Activated CD4-positive, alpha-beta memory T cell treated with anti-CD3 and anti-CD28 coated beads, Interleukin-2, amount 10 ng/mL, durations not matched to agents 7 days and 5 days (primary cell): ENCODE data around the gene AGAP1. TPM values are rescaled to one million over a fixed set of nuclear protein-coding genes. Genes with fewer than 3 reads are reported as not detected.

Experiments used
- CTCF ChIA-PET: fragments of 350-600 bp; sonication (Branson Sonifier 250); formaldehyde crosslinking; loops from one replicate; lab custom pipeline; 2021; ENCODE audit warnings: antibody characterized with exemption, inconsistent platforms; lab: Charles Lee
- POLR2A ChIA-PET: fragments of 350-600 bp; sonication (Branson Sonifier 250); formaldehyde crosslinking; loops from one replicate; lab custom pipeline; 2021; ENCODE audit warnings: antibody characterized with exemption; lab: Charles Lee
- DNase-seq: peaks from one replicate; pipeline ENCODE4 v3.0.0-alpha.2; 2020
- H3K27ac Mint-ChIP-seq: one replicate; pipeline ENCODE4 v1.8.0; 2021; ENCODE audit warnings: mild to moderate bottlenecking, mixed read lengths
- H3K27me3 Mint-ChIP-seq: one replicate; pipeline ENCODE4 v1.8.0; 2021; ENCODE audit warnings: mixed read lengths
- H3K36me3 Mint-ChIP-seq: one replicate; pipeline ENCODE4 v1.8.0; 2021; ENCODE audit warnings: low read depth, mixed read lengths
- H3K4me1 Mint-ChIP-seq: one replicate; pipeline ENCODE4 v1.8.0; 2021; ENCODE audit warnings: mixed read lengths
- H3K4me3 Mint-ChIP-seq: one replicate; pipeline ENCODE4 v1.8.0; 2021; ENCODE audit warnings: mild to moderate bottlenecking, mixed read lengths
- H3K9me3 Mint-ChIP-seq: one replicate; pipeline ENCODE4 v1.8.0; 2021; ENCODE audit warnings: mixed read lengths
- total RNA-seq, 2 experiments: library from RNA; stranded (reverse); gene quantifications; one replicate each; pipeline ENCODE4 v1.2.3, GENCODE V29; 2021

AGAP1 gene
- total RNA-seq, 2 experiments from 2014 or later = 1.1 to 1.2 TPM

- no peak overlapping the region for H3K4me3 Mint-ChIP-seq
- H3K36me3 Mint-ChIP-seq = no peaks in the 10 kb centered on the region
- H3K9me3 Mint-ChIP-seq = no peaks in the 10 kb centered on the region
- H3K27me3 Mint-ChIP-seq = peaks cover 16% of the 10 kb centered on the region
- ChIA-PET POLR2A (no interaction called here), CTCF (interaction anchor here (1.0 kb wide), 1 partner anchor 671 kb away, joined by 3 read pairs; no protein-coding TSS in a partner anchor)
- H3K27ac Mint-ChIP-seq = no peak overlapping the region
- no peak for DNase-seq
- peaks cover 11% of the 10 kb centered on the region for H3K4me1 Mint-ChIP-seq
Observed at GRCh38 chr2:235506291-235506996, 12.6 kb downstream of the AGAP1 start.

- no peaks in the 10 kb centered on the region for H3K9me3 Mint-ChIP-seq
- H3K4me3 Mint-ChIP-seq = no peak overlapping the region
- H3K27me3 Mint-ChIP-seq = peaks cover 11% of the 10 kb centered on the region
- no peak overlapping the region for H3K27ac Mint-ChIP-seq
- no peak for DNase-seq
- peaks cover 5% of the 10 kb centered on the region for H3K4me1 Mint-ChIP-seq
- H3K36me3 Mint-ChIP-seq = no peaks in the 10 kb centered on the region
- CTCF ChIA-PET = interaction anchor here (1.0 kb wide), 1 partner anchor 670 kb away, joined by 3 read pairs; no protein-coding TSS in a partner anchor
- POLR2A ChIA-PET = no interaction called here
Observed at GRCh38 chr2:235506997-235507615, 13.3 kb downstream of the AGAP1 start.

GRCh38 chr2:235507928-235508327 lies 14.1 kb downstream of the AGAP1 start:
- Mint-ChIP-seq H3K36me3 (no peaks in the 10 kb centered on the region), H3K27ac (no peak overlapping the region), H3K27me3 (peaks cover 4% of the 10 kb centered on the region), H3K4me1 (no peaks in the 10 kb centered on the region), H3K4me3 (no peak overlapping the region), H3K9me3 (no peaks in the 10 kb centered on the region)
- ChIA-PET CTCF (no interaction called here), POLR2A (no interaction called here)
- no peak for DNase-seq

DNA sequence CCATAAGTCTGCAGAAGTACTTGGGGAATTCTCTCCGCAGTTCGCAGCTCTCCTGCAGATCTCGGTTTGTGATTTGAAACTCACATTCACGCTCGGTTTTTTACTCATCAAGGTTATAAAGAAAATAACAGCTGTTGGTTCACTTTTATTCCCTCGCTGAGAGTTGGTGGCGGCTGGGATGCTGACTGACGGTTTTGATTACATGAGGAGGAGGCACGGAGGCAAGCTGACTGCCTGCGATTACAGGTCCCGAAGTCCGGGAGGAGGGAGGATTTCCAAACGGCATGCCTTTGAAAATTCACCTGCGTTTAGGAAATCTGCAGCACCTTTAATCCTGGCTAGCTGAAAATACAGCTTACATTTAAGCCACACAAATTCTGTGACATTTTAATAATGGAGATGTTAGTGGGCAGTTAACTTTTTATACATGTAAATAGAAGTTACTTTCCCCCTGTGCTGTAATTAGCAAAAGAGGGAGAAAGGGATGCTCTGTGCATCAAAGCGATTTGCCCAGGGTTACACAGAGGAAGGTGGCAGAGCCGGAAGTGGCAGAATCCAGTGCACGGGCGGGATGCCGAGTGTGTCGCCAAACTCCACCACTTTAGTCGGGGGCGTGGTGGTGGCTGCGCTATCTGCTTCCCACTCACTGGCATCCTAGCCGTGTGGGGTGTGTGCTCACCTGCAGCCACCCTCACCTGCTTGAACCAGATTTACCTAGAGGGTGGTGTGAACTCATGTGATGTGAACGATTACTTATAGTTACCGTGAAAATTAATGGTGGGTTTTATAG lies 14.7 kb downstream of the AGAP1 start:
- no peaks in the 10 kb centered on the region for H3K9me3 Mint-ChIP-seq
- ChIA-PET CTCF (no interaction called here), POLR2A (no interaction called here)
- no peaks in the 10 kb centered on the region for H3K4me1 Mint-ChIP-seq
- H3K4me3 Mint-ChIP-seq = no peak overlapping the region
- no peaks in the 10 kb centered on the region for H3K36me3 Mint-ChIP-seq
- H3K27me3 Mint-ChIP-seq = no peaks in the 10 kb centered on the region
- H3K27ac Mint-ChIP-seq = no peak overlapping the region
- no peak for DNase-seq

DNA sequence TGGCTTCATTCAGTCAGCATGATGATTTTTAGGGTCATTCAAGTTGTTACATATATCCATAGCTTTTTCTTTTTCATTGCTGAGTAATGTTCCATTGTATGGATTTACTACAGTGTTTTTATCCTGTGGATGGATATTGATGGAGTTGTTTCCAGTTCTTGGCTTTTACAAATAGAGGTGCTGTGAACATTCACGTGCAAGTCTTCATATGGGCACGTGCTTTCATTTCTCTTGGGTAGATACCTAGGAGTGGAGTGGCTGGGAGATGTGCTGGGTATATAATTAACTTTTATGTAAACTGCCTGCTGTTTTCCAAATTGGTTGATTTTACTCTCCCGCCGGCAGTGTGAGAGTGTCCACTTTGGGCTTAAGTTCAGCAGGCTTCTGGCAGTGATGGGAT lies 16.5 kb downstream of the AGAP1 start:
- Mint-ChIP-seq H3K4me1 (no peaks in the 10 kb centered on the region), H3K27me3 (no peaks in the 10 kb centered on the region), H3K27ac (no peak overlapping the region), H3K9me3 (no peaks in the 10 kb centered on the region), H3K4me3 (no peak overlapping the region), H3K36me3 (no peaks in the 10 kb centered on the region)
- no peak for DNase-seq
- ChIA-PET CTCF (no interaction called here), POLR2A (no interaction called here)

- POLR2A ChIA-PET = no interaction called here
- CTCF ChIA-PET = no interaction called here
- DNase-seq = no peak
- no peaks in the 10 kb centered on the region for H3K36me3 Mint-ChIP-seq
- H3K4me3 Mint-ChIP-seq = no peak overlapping the region
- H3K27me3 Mint-ChIP-seq = no peaks in the 10 kb centered on the region
- no peaks in the 10 kb centered on the region for H3K9me3 Mint-ChIP-seq
- no peaks in the 10 kb centered on the region for H3K4me1 Mint-ChIP-seq
- no peak overlapping the region for H3K27ac Mint-ChIP-seq
Observed at GRCh38 chr2:235511187-235511661, 17.4 kb downstream of the AGAP1 start.

DNA sequence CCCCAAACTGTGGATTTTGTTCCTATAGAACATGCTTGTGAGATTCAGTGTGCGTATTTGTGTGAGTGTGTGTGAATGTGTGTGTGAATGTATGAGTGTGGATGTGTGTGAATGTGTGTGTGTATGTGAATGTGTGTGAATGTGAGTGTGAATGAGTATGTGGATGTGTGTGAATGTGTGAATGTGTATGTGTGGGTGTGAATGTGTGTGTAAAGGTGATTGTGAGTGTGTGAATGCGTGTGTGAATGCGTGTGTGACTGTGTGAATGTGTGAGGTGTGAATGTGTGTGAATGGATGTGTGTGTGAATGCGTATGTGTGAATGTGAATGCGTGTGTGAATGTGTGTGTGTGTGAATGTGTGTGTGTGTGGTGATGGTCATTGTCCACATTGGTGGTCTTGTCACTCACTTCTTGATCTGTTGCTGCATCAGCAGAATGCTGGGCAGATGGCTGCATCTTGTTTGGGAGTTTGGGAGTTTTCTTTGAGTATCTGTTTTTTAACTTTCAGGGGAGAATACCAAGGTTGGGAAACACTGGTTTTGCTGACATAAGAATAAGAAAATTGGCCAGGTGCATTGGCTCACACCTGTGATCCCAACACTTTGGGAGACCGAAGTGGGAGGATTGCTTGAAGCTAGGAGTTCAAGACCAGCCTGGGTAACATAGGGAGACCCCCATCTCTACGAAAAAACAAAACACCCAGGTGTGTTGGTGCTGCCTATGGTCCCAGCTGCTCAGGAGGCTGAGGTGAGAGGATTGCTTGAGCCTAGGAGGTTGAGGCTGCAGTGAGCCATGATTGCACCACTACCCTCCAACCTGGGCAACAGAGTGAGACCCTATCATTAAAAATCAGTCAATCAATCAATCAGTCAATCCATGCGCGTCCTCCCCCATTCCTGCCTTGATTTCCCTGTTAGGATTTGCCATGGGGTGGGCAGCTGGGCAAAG lies 18.2 kb downstream of the AGAP1 start:
- POLR2A ChIA-PET = no interaction called here
- H3K4me3 Mint-ChIP-seq = no peak overlapping the region
- DNase-seq = no peak
- H3K36me3 Mint-ChIP-seq = no peaks in the 10 kb centered on the region
- no peak overlapping the region for H3K27ac Mint-ChIP-seq
- H3K9me3 Mint-ChIP-seq = no peaks in the 10 kb centered on the region
- no peaks in the 10 kb centered on the region for H3K27me3 Mint-ChIP-seq
- H3K4me1 Mint-ChIP-seq = no peaks in the 10 kb centered on the region
- CTCF ChIA-PET = no interaction called here

- Mint-ChIP-seq H3K4me3 (no peak overlapping the region), H3K4me1 (no peaks in the 10 kb centered on the region), H3K9me3 (no peaks in the 10 kb centered on the region), H3K27ac (no peak overlapping the region), H3K27me3 (no peaks in the 10 kb centered on the region), H3K36me3 (no peaks in the 10 kb centered on the region)
- ChIA-PET POLR2A (no interaction called here), CTCF (no interaction called here)
- DNase-seq = no peak
Observed at GRCh38 chr2:235512699-235513053, 18.8 kb downstream of the AGAP1 start.

GRCh38 chr2:235513984-235514626 lies 20.3 kb downstream of the AGAP1 start:
- H3K4me1 Mint-ChIP-seq = no peaks in the 10 kb centered on the region
- DNase-seq = no peak
- H3K4me3 Mint-ChIP-seq = no peak overlapping the region
- ChIA-PET POLR2A (no interaction called here), CTCF (no interaction called here)
- H3K27ac Mint-ChIP-seq = no peak overlapping the region
- H3K9me3 Mint-ChIP-seq = no peaks in the 10 kb centered on the region
- no peaks in the 10 kb centered on the region for H3K36me3 Mint-ChIP-seq
- no peaks in the 10 kb centered on the region for H3K27me3 Mint-ChIP-seq

DNA sequence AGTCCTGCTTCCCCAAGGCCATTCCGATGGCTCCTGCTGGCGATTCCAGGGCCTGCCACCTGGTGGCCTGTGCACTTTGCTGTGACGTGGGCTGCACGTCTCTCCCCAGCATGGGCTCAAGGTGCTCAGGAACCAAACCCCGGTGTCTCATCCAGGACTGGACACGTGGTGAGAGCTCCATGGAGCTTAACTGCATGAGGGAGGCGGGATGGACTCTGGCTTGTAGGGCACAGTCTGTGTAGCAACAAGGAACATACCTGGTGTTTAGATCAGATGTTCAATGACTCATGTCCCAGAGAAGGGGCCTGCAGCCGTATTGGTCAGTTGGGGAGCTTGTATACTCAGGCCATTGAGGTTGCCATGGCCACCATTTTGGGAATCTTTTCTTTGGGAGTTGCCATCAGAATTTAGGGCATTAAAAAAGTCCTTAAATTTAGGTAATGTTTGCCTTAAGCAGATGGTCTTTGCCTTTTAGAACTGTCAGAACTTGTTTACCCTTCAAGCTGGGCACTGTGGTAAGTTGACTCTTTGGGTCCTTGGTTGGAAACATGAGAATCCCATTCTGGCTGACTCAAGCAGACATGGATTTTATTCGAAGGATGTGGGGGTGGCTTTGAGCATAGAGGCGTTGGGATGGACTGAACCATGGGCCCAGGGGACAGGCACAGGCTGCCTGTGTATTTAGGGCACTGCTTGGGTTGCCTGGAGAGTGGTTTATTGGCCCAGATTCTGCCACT lies 21.0 kb downstream of the AGAP1 start:
- Mint-ChIP-seq H3K9me3 (no peaks in the 10 kb centered on the region), H3K4me3 (no peak overlapping the region), H3K27me3 (no peaks in the 10 kb centered on the region), H3K27ac (no peak overlapping the region), H3K36me3 (no peaks in the 10 kb centered on the region), H3K4me1 (no peaks in the 10 kb centered on the region)
- ChIA-PET POLR2A (no interaction called here), CTCF (no interaction called here)
- DNase-seq = no peak

- Mint-ChIP-seq H3K27me3 (peaks cover 2% of the 10 kb centered on the region), H3K4me3 (no peak overlapping the region), H3K27ac (no peak overlapping the region), H3K4me1 (no peaks in the 10 kb centered on the region), H3K9me3 (no peaks in the 10 kb centered on the region), H3K36me3 (no peaks in the 10 kb centered on the region)
- no peak for DNase-seq
- CTCF ChIA-PET = no interaction called here
- POLR2A ChIA-PET = no interaction called here
Observed at GRCh38 chr2:235515364-235515742, 21.5 kb downstream of the AGAP1 start.

- no peak overlapping the region for H3K4me3 Mint-ChIP-seq
- POLR2A ChIA-PET = no interaction called here
Observed at GRCh38 chr2:235515821-235516220, 22.0 kb downstream of the AGAP1 start.

More at GRCh38 chr2:235515821-235516220, 22.0 kb downstream of the AGAP1 start:
- no peak for DNase-seq
- CTCF ChIA-PET = no interaction called here
- Mint-ChIP-seq H3K4me1 (no peaks in the 10 kb centered on the region), H3K36me3 (no peaks in the 10 kb centered on the region), H3K27me3 (peaks cover 2% of the 10 kb centered on the region), H3K27ac (no peak overlapping the region), H3K9me3 (no peaks in the 10 kb centered on the region)
